Measurements from ENCODE around the gene TPBGL.

The TPBGL gene

DNA sequence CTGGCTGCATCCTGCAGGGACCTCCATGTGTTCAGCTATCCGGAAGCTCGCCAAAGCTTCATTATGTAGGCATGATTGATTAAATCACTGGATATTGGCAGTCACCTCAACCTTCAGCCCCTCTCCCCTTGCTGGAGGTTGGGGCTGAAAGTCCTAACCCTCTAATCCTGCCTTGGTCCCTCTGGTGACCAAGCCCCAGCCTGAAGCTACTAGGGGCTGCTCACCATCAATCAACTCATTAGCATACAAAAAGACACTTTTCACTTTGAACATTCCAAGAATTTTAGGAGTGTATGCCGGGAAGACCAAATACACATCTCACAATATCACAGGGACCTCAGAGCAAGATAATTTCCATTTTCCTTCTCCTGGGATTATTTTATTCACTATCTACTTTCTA is 38.8 kb upstream of the TPBGL start:
- H3K4me3 ChIP-seq (replicated peaks in 1 of 2; ENCODE audit: low read depth in 2 of 2, low read length in 2 of 2), result no peak overlapping the region
- DNase-seq (ENCODE audit: low read depth in 2 of 2), result no peak
- no peak for TF ChIP-seq CTCF (IDR thresholded peaks at IDR 0.05; ENCODE audit: low read depth, low read length)

- H3K4me3 ChIP-seq (replicated peaks in 1 of 2; ENCODE audit: low read depth in 2 of 2, low read length in 2 of 2), result no peak overlapping the region
- no peak for TF ChIP-seq CTCF (IDR thresholded peaks at IDR 0.05; ENCODE audit: low read depth, low read length)
- DNase-seq (ENCODE audit: low read depth in 2 of 2), result no peak
These were observed 38.4 kb upstream of the TPBGL start for GRCh38 chr11:75202195-75202594.

- TF ChIP-seq CTCF (IDR thresholded peaks at IDR 0.05; ENCODE audit: low read depth, low read length), result no peak
- DNase-seq (ENCODE audit: low read depth in 2 of 2), result no peak
These were observed 37.4 kb upstream of the TPBGL start for GRCh38 chr11:75203138-75203537.

DNA sequence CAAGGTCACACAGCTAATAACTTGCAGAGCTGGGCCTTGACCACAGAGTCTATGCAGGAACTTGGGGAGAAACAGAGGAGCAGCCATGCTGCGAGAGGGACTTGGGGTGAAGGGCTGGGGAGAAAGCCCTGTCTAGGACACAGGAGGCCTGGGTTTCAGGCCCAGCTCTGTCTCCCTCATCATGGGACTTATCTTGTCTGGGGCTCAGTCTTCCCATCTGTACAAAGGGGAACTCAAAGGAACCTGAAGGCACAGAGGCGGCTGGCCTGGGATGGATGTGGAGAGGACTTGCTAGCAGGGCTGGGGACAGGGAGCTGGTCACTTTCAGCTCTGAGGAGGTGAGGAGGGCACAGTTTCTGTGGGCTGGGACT is 36.9 kb upstream of the TPBGL start:
- no peak for DNase-seq (ENCODE audit: low read depth in 2 of 2)
- no peak overlapping the region for H3K4me3 ChIP-seq (replicated peaks in 1 of 2; ENCODE audit: low read depth in 2 of 2, low read length in 2 of 2)
- TF ChIP-seq CTCF (IDR thresholded peaks at IDR 0.05; ENCODE audit: low read depth, low read length), result no peak

More at GRCh38 chr11:75203138-75203537, 37.4 kb upstream of the TPBGL start:
- no peak overlapping the region for H3K4me3 ChIP-seq (replicated peaks in 1 of 2; ENCODE audit: low read depth in 2 of 2, low read length in 2 of 2)

DNA sequence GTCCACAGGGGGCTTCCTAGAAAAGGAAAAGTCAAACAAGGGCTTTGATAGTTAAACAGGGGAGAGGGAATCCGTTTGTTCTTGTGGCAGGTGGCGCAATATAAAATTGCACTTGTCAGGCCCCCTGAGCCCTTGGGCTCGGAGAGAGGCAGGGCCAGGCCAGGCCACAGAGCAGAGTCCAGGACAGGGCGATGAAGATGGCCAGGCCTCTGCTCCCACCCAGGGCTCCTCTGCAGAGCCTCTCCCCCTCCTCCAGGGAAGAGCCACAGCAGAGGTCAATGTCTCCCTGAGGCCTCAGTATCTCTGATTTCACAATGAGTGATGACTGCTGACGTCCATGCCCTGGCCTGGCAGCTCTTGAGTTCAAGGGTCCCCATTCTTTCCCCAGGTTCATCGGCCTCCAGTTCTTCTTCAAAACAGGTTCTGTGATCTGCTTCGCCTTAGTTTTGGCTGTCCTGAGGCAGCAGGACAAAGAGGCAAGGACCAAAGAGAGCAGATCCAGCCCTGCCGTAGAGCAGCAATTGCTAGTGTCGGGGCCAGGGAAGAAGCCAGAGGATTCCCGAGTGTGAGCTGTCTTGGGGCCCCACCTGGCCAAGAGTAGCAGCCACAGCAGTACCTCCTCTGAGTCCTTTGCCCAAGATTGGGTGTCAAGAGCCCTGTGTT is 36.4 kb upstream of the TPBGL start:
- no peak for TF ChIP-seq CTCF (IDR thresholded peaks at IDR 0.05; ENCODE audit: low read depth, low read length)
- no peak for DNase-seq (ENCODE audit: low read depth in 2 of 2)
- H3K4me3 ChIP-seq (replicated peaks in 1 of 2; ENCODE audit: low read depth in 2 of 2, low read length in 2 of 2), result no peak overlapping the region

DNA sequence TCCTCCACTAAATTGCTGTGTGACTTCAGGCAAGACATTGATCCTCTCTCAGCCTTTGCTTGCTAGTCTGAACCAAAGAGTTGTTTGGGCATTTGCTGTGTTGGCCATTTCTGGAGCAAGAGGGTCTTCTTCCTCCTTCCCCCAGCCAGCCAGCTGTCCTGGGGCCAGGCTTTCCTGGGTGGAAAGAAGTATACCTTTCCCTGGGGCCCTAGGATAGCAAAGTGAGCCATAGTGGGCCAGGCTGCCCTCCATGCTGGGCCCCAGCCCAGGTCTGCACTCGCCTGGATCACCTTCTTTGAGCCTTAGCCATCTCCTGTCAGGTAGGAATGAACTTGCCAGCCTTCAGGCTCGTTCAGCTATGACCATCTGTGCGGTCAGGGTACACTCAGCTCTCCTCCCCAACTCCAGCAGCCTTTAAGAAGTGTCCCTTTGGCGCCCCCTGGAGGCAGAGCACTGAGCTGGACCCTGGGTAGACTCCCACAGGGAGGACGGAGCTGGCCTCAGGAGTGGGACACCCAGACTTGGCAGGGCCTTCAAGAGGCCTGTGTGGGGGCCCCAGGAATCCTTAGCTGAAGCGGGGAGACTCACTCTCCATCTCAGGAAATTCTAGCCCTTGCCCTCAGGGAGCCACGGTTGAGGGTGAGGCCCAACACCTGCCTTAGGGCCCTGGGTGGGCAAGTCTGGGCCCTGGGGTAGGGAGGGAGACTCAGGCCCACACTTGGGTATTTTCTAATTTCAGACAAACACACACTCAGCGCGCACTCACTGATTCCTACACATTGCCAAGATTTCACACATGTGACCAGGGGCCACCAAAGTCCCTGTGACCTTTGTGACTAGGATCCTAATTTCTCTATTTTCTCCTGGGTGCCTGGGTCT is 35.6 kb upstream of the TPBGL start:
- peak; percentile 94 for TF ChIP-seq CTCF (IDR thresholded peaks at IDR 0.05; ENCODE audit: low read depth, low read length)
- H3K4me3 ChIP-seq (replicated peaks in 1 of 2; ENCODE audit: low read depth in 2 of 2, low read length in 2 of 2), result no peak overlapping the region
- DNase-seq (ENCODE audit: low read depth in 2 of 2), result peak; percentile 85 to 87
